ENCODE measurements around the gene CABYR.

CABYR gene, protein sequence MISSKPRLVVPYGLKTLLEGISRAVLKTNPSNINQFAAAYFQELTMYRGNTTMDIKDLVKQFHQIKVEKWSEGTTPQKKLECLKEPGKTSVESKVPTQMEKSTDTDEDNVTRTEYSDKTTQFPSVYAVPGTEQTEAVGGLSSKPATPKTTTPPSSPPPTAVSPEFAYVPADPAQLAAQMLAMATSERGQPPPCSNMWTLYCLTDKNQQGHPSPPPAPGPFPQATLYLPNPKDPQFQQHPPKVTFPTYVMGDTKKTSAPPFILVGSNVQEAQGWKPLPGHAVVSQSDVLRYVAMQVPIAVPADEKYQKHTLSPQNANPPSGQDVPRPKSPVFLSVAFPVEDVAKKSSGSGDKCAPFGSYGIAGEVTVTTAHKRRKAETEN

DNA sequence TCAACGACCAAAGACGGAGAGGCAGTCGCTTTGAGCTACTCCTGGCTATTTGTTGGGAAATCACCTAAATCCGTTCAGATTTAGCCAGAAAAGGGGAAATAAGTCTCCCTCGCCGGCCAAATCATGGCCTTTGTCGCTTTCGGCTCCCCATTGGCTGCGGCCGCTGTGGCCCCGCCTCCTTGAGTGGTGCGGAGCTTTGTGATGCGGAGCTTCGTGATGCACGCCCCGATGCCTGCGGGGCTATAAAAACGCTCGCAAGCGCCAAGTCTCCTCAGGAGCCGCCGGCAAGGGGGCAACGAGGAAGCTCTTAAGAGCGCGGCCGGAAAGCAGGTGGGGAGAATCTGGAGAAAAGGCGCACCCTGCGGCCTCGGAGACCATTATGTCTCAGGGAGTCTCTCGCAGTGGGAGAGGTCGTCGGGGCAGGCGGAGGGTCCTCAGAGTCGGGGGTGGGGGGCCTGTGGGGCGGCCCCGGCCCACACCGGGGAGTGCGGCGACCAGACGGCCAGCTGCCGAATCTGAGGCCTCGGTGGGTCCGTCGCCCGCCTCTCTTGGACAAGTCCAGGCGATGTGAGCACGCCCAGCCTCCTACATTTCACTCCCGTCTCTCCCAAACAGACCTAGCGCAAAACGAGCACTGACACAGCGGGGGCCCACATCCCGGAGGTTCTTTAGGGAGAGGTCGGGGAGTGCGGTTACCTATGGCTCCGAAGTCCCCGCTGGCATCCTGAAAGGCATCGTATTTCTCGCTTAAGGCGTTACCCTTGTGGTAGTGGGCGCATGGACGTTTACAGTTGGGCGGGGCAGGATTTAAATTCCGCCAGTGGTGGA lies at the start of gene CABYR:
Gene CABYR (plus strand): TSS at position 274 of the 828 bp plus-strand sequence. CDS start 4,053 bp downstream, outside the sequence.
- peak; percentile 79 to 83 for DNase-seq

DNA sequence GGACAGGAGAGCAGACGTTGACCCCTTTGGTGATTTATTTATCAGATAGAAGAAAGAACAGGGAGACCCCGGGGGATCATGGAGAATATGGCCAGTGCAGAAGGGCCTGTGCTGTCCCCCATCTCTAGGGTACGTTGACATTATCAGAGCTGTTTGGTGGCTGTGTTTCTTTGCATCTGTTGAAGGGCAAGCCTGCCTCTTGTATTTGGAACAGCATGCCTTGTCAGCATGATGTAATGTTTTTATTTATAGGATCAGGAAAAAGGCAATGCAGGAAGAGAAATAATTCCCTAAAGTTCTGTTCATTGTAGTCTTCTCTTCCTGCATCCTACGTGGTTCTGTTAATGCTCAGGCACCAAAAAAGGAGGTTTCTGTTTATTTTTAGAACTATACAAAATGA lies 49.8 kb upstream of the CABYR start:
- no peak for DNase-seq

DNA sequence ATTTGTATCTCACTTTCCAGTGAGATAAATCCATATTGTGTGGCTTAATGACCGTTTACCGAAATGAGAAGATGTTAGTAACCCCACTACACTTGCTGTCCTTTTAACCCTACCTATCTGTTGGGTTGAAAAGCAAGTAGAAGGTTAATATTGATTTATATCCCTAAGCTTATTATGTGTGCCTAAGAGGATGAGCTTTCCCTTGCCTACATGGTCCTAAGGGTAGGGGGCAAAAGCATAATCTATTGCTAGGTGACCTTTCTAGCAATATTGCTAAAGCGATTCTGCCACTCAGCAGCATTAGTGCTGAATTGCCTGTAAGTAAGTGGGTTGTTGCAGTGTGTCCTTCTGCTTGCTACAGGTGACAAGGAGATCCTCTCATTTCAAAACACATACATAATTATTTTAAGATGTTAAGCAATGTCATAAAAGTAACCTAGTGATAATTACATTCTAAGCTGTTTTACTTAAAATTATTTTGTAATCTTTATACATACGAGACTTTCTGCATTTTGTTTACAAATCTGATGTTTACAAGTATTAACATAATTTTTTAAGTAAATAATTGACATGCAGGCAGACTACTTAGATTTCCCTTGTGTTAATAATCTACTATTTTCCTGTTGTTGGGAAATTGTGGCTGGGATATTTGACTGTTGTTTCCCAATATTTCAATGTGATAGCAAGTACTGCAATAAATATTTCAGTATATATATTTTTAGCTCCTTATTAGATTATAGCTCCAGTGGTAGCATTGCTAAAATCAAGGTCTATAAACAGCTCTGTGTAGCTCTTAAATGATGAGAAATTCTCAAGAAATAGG lies 49.1 kb upstream of the CABYR start:
- DNase-seq = no peak

DNA sequence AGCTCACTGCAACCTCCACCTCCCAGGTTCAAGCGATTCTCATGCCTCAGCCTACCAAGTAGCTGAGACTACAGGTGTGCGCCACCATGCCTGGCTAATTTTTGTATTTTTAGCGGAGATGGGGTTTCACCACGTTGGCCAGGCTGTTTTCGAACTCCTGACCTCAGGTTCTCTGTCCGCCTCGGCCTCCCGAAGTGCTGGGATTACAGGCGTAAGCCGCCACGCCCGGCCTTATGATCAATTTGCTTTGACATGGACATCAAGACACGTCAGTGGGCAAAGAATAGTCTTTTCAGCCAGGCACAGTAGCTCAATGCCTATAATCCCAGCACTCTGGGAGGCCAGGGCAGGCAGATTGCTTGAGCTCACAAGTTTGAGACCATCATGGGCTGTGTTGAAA lies 48.0 kb upstream of the CABYR start:
- no peak for DNase-seq

DNA sequence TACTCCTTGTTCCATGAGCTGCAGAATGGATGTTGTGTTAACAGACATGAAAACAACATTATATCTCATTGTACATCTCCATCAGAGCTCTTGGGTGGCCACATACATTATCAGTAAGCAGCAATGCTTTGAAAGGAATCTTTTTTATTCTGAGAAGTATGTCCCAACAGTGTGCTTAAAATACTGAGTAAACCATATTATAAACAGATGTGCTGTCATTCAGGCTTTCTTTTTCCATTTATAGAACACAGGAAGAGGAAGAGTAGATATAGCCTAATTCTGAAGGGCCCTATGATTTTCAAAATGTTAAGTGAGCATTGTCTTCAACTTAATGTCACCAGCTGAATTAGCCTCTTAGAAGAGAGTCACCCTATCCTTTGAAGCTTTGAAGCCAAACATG lies 44.3 kb upstream of the CABYR start:
- DNase-seq = no peak

DNA sequence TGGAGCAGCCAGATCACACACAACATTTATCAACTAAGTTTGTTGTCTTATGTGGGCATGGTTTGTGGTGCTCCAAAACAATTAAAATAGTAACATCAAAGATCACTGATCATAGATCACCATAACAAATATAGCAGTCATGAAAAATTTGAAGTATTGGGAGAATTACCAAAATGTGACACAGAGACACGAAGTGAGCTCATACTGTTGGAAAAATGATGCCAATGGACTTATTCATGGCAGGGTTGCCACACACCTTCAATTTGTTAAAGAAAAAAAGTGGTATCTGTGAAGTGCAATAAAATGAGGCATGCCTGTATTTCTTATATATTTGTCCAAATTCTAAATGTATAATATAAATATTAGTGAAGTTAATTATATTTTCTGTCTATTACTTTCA lies 42.9 kb upstream of the CABYR start:
- no peak for DNase-seq

DNA sequence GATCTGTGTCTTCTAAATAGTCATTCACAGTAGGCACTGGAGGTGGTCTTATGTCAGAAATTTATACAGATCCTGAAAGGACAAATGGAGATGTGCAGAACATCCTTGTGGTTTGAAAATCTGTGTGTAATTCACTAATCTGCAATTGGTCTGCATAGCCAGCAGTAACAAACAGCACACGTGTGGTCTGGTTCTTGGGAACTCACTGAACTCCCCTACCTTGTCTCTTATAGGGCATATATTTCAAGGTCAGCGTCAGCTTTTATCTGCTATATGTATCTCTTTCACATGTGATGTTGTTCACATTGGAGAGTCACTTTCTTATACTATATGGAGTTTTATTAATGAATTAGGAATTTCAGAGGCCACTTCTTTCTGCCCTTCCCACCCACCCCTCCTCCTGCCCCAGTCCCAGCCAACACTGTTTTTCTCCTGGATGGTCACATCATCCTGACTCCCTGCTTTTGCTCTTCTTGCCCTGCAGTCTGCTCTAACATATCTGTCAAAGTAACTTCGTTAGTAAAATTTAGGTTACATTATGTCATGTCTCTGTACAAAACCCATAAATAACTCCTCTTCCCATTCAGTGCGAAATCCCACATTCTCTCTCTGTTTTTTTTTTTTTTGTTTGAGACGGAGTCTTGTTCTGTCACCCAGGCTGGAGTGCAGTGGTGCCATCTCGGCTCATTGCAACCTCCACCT lies 35.4 kb upstream of the CABYR start:
- DNase-seq = no peak

DNA sequence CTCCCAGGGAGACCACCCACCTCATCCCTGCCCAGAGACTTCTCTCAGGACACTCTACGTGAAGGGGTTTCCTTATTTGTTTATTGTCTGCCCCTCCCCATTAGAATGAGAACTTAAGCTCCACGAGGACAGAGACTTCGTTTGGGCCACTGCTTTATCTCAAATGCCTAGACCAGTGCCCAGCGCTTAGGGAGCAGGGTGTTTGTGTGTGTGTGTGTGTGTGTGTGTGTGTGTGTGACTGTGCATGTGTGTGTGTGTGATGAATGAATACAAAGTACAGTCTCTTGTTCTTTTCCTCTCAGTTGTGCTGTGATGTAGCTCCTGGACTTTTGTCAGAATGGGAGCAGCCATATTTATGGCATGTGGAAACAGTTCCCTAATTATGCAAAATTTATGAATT lies 34.4 kb upstream of the CABYR start:
- DNase-seq = no peak

DNA sequence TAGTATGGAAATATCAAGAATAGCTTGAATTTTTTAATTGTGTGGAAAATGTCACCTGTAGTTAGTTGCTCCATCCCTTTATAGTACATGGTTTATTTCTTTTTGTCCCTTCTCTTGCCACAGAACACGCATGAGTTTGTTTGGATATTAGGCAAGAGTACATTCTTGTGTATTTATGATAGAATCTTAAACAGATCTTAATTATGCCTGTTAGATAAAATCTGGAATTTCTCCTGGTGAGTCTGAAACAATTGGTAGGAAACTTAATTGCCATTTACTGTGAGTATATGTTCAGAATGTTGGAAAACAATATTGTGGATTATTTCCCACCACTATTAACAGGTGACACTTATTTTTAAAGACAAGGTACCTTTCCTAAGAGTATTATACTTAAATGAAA lies 30.2 kb upstream of the CABYR start:
- DNase-seq = no peak

DNA sequence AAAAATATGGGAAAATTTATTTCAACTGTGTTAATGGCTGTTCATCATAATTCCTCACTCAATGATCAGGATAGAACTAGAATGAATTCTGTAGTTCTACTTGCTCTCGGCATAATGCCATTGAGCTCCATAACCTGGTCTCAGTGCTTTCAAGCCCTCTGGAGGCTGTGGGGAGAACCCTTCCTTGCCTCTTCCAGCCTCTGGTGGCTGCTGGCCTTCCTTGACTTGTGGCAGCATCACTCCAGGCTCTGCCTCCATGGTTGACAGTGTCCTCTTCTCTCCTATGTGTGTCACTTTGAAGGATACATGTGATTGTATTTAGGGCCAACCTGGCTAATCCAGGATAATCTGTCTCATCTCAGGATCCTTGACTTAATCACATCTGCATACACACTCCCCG lies 26.9 kb upstream of the CABYR start:
- DNase-seq = no peak

DNA sequence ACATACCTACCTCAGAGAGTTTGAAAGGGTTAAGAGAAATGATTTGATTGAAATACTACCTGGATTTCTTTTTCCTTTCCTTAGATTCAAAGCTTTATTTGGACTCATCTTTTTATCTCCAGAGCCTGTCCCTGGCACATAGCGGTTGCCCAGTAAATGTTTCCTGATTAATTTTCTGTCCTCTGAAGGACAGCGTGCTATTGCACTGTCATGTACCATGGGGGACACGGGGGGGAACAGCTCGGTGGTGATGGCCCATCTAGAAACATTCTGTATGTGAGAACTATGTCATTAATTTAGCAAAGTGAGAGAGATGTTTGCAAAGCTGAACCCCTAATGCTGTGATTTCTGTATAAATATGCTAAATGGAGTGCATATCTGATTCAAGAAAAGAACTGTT lies 26.4 kb upstream of the CABYR start:
- DNase-seq = no peak

DNA sequence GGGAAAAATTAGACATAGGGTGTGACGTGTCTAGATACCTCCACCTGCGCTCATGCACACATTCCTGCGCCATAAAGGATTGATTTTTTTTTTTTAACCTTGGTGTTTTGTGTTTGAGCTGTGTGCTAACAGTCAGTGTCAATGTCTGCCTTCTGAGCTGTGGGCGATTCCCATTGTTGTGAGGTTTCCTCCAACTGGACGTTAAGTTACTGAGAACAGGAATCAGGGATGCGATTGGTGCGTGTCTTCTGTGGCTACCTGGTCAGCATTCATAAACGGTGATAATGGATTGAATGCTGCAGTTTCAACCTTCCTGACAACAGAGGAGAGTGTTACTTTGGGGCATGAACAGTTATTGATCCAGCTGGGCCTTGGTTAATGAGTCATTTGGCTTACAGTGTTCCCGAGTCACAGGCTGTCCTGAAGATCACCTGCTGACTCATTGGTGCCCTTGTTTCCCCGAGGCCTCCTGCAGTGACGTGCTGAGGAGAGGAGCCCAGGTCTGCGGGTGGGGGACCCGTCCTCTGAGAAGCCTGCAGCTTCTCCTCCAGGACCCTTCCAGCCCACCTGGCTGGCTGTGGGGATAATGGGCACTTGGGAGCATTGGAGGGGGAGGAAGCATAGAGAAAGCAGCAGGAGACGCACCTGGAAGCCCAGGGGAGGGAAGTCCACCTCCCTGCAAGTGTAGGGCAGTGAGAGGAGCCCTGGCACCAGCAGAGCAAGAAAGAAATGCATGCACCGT lies 25.8 kb upstream of the CABYR start:
- no peak for DNase-seq

DNA sequence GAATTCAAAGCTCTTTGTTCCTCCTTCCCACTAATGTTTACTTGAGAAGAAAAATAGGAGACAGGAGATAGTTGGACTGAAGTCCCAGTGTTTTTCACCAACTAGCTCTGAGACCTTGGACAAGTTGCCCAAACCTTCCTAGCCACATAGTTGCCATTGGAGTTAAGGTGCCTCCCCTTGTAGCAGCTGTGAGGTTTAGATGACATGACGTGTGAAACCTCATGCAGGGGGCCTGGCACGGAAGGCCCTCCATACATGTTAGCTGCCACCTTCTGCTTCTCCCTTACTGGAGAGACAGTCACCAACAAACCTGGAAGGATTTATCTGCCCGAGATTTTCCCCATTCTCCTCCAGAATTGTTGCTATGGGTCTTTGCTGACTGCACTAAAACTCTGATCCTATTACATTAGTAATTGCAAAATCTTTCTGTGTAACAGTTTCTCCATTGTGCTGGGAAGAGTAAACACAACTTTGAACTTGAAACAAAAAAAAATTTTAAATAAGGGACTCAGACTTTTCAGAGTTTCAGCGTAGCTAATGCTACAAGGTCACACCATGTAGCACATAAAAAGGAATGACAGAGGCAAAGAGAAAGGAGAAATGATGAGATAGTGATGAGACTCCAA lies 23.8 kb upstream of the CABYR start:
- DNase-seq = no peak

DNA sequence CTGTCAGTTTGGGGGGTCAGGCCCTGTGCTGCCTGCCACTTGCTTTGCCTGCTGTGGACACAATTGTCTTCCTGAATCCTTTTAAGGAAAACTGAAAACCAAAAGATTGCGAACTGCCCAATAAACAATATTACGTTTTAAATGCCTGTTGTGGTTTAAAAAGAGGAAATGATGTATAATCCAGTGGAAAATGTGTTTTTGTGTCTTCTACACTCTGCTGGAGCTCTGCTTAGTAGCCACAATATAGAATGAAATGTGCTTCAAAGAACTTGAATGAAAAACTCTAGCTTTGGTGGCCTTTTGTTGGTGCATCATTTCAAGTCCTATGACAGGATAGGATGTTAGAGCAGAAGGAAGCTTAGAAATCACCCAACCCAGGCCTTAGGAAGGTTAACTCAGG lies 23.2 kb upstream of the CABYR start:
- no peak for DNase-seq

DNA sequence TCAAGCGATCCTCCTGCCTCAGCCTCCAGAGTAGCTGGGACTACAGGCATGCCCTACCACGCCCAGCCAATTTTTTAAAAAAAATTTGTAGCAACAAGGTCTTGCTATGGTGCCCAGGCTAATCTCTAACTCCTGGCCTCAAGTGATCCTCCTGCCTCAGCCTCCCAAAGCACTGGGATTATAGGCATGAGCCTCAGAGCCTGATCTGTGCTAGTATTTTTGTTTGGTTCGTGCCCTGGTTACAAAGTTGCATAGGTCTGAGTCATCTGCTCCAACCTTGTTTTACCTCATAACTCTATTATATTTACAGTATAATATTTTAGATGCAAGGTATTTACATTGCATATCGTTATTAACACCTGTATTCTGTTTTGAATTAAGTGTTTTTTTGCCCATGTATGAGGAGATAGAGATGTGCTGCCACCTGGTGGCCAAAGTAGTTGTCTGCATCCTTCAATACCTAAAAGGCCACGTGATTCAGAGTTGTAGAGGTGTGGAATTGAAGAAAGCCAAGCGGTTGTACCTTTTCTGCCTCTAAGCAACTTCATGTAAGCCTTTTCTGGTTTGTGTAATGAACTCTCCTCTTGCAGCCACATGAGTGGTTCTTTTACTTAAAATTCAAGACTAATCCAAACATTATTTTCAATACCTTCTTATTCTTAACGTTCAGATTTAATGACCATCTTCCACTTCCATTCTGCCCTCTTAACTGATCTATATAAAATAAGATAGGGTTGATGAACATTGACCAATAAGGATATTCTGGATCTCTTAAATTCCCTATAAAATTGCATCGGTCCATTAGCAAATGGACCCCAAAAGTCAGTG lies 19.9 kb upstream of the CABYR start:
- peak; percentile 83 to 87 for DNase-seq

DNA sequence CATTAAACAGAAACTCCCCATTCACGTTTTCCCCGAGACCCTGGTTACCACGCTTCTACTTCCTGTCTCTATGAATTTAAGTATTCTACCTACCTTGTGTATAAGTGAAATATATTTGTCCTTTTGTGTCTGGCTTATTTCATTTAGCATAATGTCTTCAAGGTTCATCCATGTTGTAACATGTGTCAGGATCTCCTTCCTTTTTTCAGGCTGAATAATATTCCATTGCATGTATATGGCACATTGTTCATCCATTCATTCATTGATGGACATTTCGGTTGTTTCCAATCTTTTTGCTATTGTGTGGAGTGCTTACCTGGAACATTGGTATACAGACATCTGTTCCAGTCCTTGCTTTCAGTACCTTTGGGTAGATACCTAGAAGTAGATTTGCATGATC lies 18.2 kb upstream of the CABYR start:
- no peak for DNase-seq

DNA sequence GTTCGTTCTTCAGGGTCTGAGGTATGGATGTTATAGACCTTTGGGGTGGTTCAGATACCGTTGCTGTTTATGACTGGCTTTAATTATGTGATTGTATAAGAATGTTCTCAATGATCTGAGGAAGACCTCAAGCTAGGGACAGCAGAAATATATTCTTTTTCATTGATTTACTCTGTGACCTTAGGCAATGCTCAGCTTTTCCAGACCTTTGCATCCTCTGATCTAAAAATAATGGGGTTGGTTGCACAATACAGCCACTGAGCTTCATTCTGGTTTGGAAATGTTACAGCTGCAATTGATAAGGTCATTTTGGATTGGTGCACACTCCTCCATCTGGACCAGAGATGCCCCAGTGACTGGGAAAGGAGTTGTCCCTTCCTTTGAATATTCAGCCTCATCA lies 17.2 kb upstream of the CABYR start:
- DNase-seq = no peak

DNA sequence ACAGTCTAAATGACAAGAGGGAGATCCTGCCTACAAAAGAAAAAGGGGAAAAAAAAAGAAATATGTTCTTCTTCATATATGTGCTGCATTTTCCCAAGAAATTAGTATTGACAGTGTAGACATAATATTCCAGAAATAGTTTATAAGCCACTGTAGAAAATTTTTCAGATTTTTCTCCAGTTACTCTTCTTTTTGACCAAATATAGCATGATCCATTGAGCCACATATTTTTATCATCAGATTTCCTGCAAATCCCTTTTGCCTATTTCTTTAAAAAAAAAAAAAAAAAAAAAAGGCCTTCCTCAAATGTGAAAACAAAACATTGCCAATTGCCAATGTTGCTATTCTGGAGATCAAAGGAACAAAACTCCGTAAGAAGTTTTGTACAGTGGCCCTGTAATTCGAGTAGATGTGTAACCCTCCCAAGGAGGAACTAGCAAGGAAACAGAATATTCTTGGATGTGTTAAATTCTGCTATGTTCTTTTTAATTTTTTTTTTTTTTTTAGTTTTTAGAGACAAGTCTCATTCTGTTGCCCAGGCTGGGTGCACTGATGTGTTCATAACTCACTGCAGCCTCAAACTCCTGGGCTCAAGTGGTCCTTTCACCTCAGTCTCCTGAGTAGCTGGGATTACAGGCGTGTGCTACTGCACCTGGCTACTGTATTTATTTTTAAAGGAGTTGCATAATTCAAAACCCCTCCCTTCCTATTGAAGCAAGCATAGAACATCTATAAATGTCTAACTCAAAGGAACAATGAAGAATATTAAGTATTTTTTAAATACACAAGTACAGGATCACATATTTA lies 12.5 kb upstream of the CABYR start:
- no peak for DNase-seq

DNA sequence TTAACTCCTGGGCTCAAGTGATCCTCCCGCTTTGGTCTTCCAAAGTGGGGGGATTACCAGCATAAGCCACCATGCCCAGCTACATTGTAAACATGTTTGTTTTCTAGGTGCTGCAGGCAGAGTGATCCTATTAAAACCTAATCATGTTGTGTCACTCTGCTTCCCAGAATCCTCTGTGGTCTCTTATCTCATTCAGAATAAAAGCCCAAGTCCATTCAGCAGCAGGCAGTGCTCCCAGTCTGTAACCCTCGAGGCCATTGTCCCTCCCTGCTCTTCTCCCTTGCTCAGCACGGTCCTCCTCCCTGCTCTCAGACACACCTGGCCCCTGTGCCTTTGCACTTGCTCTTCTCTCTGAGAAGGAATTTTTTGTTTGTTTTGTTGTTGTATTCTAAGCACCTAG lies 11.1 kb upstream of the CABYR start:
- DNase-seq = no peak

DNA sequence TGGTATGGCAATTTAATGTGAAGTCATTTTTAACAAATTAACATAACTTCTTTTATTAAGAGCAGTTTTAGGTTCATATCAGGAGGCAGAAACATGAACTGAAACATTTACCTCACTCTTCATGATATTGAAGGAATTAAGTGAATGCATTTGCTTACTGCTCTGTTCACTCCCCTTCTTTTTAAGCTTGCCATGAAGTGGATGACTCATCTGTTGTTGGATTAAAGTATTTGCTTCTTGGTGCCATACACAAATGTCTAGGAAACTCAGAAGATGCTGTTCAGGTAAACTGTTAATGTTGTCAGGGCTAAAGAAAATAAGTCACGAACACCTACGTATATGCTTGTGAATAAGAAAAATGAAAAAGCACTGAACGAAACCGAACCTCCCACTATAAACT lies 10.2 kb upstream of the CABYR start:
- DNase-seq = no peak
